Stimulated activated CD8-positive, alpha-beta memory T cell treated with anti-CD3 and anti-CD28 coated beads, Interleukin-2, amount 100 ng/mL, for 1 hour (primary cell): ENCODE measurements around the gene PAX5.

Experiments
- DNase-seq, 2 donors: peaks; one replicate each; pipeline ENCODE4 v3.0.0-alpha.2; 2020; ENCODE audit warnings: low read depth in 2 of 2

PAX5 gene

DNA sequence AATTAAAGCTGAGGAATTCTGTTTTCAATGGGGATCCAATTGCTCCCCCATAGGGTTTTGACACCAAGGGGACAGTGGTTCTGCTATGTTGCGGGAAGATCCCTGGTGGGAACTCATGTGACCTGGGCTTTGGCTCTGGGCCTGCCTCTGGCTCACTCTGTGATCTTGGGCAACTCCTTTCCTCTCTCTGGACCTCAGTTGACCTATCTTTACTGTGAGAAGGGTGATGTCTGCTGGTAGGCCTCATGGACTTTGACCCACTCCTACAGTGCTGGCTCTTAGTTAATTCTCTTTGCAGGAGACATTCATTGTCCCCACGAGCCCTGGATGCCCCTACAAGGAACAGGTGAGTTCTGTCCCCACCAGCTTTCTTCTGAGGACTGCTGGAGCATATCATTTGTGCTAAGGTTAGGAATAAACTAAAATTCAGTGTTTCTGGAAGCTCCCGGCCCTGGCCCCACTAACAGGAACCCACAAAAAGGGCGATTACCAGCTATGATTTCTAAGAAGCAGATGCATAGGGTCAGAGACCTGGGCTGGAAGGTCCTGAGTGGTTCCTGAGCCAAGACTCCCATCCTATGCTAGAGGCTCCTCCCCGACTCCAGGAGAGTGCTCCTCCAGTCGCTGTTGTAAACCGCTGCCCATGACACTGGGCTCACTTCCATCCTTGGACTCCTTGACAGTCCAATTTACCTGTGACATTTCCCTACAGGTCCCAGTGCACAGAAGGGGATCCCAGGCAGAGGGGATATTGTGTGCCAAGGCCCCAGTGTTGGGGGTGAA is 218.3 kb downstream of the PAX5 start:
- DNase-seq: no peak

GRCh38 chr9:36815023-36815422 is 219.0 kb downstream of the PAX5 start:
- DNase-seq: no peak

- DNase-seq: no peak
These were observed 220.9 kb downstream of the PAX5 start for GRCh38 chr9:36813154-36813553.

GRCh38 chr9:36812556-36812955 is 221.5 kb downstream of the PAX5 start:
- no peak for DNase-seq

- no peak for DNase-seq
These were observed 225.8 kb downstream of the PAX5 start for GRCh38 chr9:36808251-36808650.

DNA sequence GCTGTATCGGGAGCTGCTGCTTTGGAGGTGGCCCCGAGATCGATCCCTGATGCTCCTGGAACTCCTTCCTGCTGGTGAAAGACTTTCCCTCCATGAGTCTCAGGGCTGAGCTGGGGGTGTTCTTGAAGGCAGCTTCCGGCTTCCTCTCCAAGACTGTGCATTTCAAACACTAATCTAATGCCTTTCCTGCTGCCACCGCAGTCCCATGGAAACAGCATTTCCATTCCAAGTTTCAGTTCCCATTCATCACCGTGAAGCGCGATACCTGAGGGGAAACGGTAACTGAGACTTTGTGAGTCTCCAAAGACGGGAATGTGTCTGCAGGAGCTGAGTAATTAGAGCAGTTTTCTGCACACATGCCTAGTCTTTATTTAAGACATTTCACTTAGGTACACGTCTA is 230.1 kb downstream of the PAX5 start:
- DNase-seq: no peak

DNA sequence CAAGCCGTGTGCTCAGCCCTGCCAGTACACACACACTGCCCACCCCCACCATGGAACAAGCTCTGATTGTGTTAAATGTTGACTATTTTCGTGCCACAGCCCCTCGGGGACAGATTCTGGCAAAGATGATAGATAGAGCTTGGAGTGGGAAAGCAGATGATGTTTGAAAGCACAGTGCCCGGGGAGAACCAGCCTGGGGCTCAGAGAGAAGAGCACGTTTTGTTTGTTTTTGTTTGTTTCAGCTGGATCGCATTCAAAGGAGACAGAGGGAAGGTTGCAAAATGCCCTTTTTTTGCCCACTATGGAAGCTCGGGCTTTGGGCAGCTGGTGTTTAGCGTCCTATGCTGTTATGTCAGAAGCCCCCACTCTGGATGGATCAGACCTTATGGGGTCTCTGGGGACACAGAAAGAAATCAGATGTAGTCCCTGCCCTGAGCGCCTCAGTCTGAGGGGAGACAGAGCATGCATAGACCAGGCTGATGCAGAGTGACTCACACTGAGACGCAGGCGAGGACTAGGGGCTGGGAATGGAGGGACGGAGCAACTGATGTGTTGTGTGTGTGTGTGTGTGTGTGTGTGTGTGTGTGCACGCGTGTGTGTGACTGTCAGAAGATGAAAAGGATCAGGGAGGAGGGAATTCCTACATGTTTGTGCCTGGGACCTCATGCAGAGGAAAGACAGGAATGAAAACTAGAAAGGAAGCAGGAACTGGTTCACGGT is 231.7 kb downstream of the PAX5 start:
- no peak for DNase-seq

DNA sequence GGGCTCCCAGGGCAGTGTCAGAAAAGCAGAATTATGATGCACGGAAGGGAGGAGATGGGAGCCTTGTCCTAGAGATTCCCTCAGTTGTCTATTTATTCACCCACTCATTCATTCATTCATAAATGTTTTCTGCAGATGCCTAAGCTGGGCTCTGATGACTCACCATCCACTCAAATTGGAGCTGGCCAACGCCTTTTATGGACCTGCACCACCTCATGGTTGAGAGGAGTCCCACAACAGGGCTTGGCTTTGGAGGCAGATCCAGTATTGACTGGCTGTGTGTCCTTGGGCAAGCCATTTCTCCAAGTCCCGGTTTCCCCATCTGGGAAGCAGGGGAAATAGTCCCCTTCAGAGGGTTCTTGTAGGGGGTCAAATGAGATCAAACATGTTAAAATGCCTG is 233.6 kb downstream of the PAX5 start:
- DNase-seq: no peak

DNA sequence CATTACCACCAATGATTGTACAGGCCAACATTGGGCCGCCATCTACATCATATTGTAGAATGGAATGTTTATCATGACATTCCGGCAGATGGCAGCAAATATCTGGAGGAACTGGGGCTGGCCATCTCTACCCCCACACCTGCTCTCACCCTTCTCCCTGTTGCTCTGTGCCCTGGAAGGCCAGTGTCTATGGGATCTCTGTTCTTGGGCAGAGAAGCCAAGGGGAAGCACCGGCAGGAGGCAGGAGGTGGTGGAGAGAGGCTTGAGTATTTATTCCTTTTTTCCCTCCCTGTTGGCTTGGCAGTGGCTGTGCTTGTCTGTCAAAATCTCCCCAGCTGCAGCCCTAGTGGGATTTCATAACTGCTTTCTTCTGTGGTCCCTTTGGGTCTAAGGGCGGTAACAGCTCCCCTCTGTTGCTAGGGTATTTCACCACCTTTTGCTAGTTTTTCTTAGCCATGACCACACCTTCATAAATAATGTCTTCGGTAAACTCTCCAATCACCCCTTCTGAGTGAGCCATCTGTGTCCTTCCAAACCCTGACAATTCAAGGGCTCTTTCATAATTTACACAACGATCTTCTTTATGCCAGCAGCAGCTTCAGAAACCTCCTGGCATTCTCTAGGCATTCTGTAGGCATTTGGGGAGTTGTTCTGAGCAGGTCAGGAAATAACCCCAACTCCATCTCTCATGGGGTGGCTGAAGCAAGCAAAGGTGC is 235.6 kb downstream of the PAX5 start:
- no peak for DNase-seq

- DNase-seq: no peak
These were observed 236.4 kb downstream of the PAX5 start for GRCh38 chr9:36797471-36798220.

DNA sequence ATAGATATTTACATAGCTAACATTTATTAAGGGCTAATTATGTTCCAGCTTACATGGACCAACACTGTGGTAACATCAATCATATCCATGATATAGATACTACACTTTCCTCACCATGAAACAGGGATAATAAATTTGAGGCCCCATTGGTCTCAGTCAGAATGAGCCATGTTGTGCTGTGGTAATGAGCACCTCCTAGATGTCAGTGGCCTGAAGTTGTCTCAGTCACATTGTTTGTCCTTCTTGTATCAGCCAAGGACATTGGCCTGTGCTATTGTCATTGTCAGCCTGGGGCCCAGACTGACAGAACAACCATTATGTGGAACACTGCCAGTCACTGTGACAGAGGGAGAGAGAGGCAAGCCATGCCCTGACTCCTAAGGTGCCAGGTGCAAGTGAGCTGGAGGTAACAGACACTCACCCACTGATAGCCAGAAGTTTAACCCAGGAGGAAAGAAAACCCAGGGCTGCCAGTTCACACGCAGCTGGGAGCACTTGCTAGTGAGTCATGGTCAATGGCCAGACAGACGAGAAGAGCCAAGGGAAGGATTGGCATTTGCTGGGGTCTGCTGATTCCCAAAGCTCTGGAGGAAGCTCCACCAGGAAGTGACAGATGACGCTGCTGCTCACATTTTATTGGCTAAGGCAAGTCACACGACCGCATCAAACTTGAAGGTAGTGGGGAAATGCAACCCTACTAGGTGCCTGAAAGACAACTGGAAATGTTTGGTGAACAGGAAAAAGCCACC is 237.2 kb downstream of the PAX5 start:
- no peak for DNase-seq

GRCh38 chr9:36794461-36794860 is 239.6 kb downstream of the PAX5 start:
- no peak for DNase-seq

DNA sequence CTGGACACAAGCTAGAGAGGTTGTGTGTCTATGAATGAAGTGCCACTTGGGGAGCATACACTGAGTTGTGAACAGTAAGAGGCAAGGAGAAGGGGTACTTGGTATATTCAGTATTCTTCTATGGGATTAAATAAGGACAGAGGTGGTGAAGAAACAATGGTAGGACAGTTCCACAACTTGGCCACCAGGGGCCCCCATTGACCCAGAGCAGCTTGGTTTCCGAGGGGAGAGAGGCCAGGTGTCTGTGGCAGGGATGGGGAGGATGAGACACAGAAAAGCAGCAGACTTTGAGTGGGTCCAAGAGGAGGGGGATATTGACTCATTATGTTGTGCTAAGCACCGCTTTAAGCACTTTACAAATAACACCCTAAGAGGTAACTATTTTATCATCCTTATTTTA is 240.8 kb downstream of the PAX5 start:
- DNase-seq: no peak

DNA sequence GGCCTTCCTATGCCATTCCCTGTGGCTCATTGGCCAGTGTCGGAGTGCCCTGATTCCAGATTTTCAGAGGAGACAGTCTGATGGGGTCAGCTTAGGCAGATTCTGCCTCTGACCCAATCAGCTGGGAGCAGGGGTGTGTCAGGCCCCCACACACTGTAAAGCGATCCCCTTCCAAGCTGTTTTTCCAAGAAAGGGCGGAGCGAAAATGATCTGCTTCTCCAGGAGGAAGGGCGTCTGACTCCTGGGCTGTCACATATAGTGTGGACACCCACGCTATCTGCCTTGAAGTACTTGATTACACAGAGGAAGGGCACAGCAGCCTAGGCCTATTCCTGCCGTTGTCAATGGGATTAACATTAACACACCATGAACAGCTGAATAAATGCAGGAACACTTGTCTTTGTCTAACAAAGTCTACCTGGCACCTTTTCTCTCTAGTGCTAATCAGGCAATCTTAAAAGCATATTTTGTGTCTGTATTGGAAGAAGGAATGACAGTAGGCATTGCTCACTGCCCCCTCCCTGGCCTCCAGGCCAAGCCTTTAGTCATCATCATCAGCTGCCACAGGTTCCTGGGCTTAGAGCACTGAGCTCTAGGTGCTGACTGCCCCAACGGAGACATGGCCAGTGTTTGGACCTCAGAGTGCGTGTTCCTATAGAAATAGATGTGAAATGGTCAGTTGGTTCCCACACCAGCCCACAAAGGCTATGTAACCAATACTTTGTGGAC is 242.7 kb downstream of the PAX5 start:
- DNase-seq: no peak

DNA sequence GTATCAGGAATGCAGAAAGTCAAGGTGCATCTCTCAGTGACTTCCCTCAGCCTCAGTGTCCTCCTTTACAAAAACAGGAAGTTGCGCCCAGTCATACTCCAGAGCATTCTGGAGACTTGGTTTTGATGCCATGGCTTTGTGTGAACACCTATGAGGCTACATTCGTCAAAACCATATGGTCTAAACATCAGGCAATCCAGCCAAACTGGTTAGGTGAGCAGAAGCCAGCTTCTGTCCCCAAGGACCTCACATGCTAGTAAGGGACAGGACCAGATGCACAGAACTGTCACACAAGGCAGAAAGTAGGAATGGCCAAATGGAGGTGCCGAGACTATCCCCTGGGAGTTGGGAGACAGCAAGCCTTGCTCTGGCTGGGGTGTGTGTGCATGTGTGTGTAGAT is 244.2 kb downstream of the PAX5 start:
- no peak for DNase-seq

DNA sequence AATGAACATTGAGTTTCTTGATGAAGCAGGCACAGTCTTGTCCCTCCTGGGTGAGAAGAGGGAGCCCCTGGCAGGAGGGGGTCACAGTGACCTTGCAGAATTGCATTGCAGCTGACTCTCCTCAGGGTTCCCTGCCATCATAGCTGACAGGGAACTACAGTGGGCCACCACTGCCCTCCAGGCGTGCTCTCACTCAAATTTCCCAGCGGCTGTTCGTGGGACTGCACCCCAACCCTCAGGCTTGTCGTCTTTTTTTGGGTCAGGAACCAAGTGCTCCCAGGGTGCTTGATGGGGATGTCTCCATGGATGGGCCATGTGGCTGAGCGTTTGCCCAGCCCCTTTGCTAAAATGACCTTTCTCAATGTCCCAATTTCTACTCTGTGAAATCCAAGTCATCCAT is 245.5 kb downstream of the PAX5 start:
- DNase-seq: no peak

DNA sequence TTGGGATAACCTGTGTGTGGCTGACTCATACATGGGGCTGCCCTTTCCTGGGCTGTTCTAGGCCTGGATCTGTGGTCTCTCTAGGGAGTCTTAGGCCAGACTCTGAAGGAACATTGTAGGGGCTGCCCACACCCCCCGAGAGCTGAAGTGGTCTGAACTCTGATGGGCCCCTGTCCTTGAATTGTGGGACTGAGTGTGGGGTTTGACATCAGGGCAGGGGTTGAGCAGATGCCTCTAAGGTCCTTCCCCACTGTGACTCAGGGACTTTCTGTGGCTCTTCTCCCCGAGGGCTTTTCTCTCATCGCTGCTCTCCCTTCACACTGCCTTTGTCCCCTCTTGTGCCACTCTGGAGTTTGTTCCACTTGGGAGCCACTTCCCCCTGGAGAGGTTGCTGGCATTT is 246.4 kb downstream of the PAX5 start:
- DNase-seq: no peak
